Stomach (tissue), 4 donors: ENCODE measurements around the gene BRME1.

Source experiments
- EP300 ChIP-seq: sonication (generic); formaldehyde crosslinking; IDR thresholded peaks from one replicate; pipeline ENCODE4 v1.6.1; 2017; ENCODE audit warnings: antibody characterized with exemption
- POLR2A ChIP-seq, 4 donors: fragments of 450-650 bp; IDR thresholded peaks; one replicate each; pipeline ENCODE4 v1.6.1; 2016; ENCODE audit warnings: antibody characterized with exemption in 4 of 4, control low read depth in 2 of 4, mild to moderate bottlenecking in 1 of 4, moderate library complexity in 1 of 4
- POLR2AphosphoS5 ChIP-seq, 3 donors: sonication (generic); formaldehyde crosslinking; IDR thresholded peaks; one replicate each; pipeline ENCODE4 v1.6.1; 2016; ENCODE audit warnings: antibody characterized with exemption in 3 of 3
- TF ChIP-seq, protein P1 (sequence below), 7 experiments: fragments of 450-650 bp in 4 of 7; fragments of 200-600 bp in 3 of 7; sonication (generic) in 3 of 7; IDR thresholded peaks; one replicate each; pipeline ENCODE4 v1.5.1; 2016 to 2019; ENCODE audit warnings: antibody characterized with exemption in 7 of 7, control low read depth in 2 of 7, mild to moderate bottlenecking in 1 of 7

DNA sequence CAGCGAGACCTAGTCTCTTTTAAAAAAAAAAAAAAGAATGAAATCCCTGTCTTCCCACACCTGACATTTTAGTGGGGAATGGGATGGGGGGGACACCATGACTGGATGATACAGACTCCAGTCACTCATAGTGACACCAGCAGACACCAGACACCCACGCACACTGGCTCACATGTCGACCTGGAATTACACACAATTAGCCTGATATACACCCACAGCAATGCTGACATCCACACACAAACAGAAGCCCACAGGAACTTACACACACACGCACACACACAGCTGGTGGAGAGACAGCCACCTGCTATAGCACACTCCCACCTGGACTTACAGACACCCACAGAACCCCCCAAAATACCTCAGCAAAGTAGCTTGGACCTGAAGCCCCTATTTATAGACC, 37.3 kb downstream of the BRME1 start:
- TF ChIP-seq, protein P1, sequence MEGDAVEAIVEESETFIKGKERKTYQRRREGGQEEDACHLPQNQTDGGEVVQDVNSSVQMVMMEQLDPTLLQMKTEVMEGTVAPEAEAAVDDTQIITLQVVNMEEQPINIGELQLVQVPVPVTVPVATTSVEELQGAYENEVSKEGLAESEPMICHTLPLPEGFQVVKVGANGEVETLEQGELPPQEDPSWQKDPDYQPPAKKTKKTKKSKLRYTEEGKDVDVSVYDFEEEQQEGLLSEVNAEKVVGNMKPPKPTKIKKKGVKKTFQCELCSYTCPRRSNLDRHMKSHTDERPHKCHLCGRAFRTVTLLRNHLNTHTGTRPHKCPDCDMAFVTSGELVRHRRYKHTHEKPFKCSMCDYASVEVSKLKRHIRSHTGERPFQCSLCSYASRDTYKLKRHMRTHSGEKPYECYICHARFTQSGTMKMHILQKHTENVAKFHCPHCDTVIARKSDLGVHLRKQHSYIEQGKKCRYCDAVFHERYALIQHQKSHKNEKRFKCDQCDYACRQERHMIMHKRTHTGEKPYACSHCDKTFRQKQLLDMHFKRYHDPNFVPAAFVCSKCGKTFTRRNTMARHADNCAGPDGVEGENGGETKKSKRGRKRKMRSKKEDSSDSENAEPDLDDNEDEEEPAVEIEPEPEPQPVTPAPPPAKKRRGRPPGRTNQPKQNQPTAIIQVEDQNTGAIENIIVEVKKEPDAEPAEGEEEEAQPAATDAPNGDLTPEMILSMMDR (IDR thresholded peaks at IDR 0.05), result no peak
- no peak for TF ChIP-seq POLR2AphosphoS5 (IDR thresholded peaks at IDR 0.05)
- no peak for TF ChIP-seq POLR2A (IDR thresholded peaks at IDR 0.05)
- no peak for TF ChIP-seq EP300
